GM19328 (cell line): ENCODE measurements around the gene RPL19.

Experiments
- ATAC-seq: cut with Tn5 transposase; IDR thresholded peaks from one replicate; pipeline ENCODE4 v1.9.1; 2021; ENCODE audit warnings: mild to moderate bottlenecking, moderate library complexity; ENCODE audit not compliant: unreplicated experiment

Gene RPL19

DNA sequence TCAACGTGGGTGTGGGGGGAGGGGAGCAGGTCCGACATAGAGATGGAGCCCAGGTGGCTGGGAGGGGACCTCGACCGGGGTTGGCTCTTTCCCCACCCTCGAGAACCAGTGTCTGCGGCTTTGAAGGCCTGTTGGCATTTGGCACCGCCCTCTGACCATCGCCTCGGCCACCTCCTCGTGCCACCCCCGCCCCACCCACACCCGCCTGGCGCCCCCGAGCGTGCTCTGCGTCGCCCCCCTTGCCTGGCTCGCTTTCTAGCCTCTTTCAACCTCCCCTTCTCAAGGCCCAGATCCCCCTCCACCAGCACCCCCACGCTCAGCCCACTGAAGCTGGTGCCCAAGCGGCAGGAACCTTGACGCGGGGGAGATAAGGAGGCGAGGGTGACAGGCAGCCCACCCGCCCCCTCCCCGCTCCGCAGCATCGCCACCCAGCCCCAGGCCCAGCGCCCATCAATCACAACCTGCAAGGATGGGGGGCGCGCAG lies 3.2 kb upstream of the RPL19 start:
- no peak for ATAC-seq

DNA sequence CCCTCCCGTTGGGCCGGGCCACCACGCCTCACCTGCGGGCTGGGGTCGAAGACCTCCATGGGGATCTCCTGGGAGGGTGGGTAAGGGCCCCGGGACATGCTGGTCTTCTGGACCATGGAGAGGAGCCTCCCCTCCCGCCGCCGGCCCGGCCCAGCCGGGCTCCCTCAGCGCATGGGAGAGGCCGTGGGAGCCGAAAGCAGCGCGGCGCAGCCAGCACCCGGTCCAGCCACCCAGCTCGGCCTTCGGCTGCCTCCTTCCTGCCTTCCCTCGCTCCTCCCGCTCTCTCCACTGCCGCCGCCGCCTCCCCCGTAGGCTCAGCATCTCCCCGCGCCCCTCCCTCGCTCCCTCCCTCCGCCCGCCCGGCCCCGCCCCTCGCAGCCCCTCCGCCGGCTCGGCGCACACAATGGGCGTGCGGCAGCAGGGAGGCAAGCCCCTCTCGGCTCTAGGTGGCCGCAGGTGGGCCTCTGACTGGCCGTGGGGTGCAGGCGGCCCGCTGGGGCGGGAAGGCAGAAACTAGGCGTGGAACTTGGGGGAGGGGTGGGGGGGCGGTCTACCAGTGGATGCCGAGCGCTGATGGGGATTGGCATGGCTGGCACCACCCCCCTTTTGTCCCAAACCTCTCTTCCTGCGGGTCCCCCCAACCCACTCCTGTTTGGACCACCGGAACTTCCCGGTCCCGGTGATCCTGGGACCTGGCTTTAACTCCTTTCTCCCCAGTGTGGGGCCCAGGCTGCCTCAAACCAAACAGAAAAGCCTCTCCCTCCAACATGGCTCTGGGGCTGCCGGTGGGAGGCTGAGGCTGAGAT lies 2.5 kb upstream of the RPL19 start, which contains the start of gene CACNB1:
Gene CACNB1, minus strand, starts transcription at position 290 of the 806 bp plus-strand sequence. Its CDS starts 174 bp downstream, at position 116.
- no peak for ATAC-seq

DNA sequence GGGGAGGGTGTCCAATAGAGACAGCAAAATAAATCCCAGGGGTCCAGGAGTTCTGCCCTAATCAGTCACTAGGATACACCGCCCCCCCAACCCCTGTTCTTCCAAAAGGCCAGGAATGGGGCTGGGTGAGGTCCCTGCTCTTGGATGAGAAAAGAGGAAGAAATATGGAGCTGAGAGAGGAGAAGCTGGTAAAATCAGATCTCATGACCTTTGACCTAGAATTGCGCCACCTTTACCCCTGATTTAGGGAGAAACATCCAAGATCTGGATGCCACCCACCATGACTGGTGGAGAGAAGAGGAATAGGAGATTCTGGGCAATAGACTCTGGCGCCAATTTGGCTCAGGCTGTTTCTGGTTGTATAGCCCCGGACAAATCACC lies 1.9 kb upstream of the RPL19 start:
- ATAC-seq = no peak

DNA sequence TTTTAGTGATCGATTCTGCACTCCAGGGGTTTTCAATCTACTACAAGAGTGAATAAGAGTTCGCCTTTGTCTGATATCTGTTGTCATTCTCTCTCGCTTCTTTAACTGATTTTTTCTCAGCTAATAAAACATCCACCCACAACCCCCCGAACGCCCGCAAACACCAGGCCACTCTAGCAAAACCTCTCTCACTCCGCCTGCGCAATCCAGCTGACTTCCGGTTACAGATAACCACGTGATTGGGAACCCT lies 338 bp upstream of the RPL19 start:
- ATAC-seq = peak; percentile 50

DNA sequence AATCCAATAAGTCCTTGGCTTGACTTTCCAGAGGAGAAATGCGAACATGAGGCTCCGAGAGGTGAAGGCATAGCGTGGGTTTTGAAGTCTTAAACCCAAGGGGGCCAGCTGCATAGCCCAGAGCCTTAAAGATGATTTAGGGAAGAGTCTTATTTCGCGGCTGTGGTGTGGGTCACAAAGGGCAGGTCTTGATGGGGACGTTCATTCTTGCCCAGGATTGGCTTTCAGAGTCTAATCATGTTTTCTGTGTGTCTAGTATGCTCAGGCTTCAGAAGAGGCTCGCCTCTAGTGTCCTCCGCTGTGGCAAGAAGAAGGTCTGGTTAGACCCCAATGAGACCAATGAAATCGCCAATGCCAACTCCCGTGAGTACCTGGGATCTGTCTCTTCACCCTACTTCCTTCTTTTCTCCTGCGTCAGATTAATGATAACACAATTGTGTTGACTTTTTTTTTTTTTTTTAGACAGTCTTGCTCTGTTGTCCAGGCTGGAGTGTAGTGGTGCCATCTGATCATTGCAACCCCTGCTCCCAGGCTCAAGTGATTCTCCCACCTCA lies 951 bp downstream of the RPL19 start:
- ATAC-seq = no peak

DNA sequence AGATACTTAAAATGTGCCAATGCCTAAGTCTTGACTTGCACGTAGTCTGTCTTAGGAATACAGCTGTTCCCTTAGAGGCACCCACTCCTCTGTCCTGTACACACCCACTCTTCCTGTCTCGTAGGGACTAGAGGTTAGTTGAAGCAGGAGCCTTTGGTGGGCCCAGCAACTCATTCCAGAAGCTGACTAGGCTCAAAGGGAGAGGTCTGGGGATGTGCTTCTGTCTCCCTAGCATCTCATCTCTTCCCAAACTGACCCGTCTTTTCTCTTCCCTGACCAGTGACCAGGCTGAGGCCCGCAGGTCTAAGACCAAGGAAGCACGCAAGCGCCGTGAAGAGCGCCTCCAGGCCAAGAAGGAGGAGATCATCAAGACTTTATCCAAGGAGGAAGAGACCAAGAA lies 4.2 kb downstream of the RPL19 start:
- ATAC-seq = no peak

DNA sequence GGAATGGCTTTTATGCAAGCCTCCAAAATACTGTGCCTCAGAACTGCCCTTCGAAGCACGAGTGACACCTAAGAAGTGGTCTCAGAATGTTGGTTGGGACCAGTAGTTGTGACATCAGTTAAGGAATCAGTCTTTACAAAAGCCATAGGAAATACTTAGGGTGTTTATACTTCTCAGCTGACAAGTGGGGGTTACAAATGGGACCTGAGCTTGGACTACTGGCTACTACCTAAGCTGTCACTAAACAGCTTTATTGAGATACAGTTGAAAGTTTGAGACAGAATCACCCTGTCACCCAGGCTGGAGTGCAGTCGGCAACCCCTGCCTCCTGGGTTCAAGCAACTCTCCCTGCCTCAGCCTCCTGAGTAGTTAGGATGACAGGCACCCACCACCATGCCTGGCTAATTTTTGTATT lies 5.0 kb downstream of the RPL19 start:
- ATAC-seq = no peak

DNA sequence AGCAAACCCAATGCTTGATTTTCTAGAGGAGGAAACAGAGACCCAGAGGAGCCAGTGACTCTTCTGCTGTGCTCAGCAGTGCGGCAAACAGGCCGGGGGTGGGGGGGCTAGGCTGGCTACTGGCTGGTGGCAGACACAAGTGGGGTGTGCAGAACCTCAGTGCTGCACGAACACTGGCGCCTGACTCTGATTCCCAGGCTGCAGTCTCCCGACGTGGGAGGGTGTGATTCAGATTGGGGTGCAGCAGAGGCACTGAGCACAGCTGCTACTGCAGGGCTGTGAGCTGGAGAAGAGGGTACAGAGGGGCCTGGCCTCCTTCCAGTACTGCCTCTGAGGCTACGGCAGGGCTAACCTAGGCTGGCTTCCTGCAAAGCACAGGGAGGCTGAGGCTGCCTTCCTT lies 8.1 kb downstream of the RPL19 start:
- ATAC-seq = no peak

DNA sequence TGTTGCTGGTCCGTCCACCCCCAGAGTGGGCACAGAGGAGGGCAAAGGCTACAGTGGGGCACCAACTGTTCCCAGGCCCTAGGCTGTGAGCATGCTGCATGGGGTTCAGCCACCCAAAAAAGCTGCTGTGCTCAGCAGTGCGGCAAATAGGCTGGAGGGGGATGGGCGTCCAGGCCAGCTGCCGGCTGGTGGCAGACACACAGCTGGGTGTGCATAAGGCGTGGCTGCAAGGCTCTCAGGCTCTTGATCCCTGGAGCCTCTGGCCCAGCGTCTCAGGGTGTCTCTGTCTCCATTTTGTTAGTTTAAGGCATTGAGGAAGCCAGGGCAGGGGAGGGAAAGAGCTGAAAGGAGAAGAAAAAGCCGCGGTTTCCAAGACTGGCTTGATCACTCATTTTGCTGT lies 8.8 kb downstream of the RPL19 start:
- no peak for ATAC-seq

DNA sequence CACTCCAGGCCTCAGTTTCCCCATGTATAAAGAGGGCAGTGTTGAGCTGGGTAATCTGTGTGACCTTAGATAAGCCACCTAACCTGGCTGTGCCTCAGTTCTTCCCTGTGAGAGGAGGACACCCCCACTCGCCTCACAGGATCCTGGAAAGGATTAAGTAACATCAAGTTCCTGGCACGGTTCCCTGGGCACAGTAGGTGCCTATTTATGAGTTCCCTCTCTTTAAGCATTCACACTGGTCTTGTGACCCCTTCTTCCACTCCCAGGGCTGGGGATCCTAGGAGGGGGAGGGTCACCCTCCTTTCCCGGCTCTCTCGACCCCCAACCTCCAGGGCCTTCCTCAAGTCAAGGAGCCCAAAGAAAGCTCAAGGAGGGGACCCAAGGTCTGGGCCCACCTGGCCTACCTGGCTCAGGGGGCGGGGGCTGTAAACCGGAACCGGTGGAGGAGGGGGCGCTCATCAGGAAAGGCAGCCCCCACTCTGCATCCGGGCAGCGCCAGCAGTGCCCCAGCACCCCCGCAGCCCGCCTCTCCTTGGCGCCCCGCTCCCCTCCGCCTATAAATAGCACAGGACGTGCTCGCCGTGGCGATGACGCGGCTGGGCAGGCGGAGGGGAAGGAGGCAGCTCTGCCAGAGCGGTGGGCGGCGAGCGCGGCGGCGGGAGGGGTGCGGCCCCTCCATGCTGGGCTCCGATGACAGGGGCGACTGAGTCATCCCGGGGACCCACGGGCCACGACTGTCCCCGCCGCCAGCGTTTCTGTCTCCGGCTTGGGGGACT lies 9.4 kb downstream of the RPL19 start:
- ATAC-seq = no peak

DNA sequence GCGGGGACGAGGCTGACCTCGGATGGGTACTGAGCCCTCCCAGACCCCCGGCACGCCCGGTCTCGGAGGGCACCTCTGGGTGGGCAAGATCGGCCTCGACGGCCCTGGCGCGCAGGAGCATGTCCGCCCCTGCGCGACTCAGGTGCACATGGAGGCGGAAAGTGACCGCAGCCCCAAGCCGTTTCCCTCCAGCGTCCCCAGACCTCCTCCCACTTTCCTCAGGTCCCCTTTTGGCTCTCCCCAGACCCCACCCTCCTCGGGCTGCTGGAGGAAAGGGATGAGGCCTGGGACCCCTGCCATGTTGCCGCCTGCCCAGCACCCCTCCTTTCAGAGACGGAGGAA lies 10.0 kb downstream of the RPL19 start:
- ATAC-seq = no peak

DNA sequence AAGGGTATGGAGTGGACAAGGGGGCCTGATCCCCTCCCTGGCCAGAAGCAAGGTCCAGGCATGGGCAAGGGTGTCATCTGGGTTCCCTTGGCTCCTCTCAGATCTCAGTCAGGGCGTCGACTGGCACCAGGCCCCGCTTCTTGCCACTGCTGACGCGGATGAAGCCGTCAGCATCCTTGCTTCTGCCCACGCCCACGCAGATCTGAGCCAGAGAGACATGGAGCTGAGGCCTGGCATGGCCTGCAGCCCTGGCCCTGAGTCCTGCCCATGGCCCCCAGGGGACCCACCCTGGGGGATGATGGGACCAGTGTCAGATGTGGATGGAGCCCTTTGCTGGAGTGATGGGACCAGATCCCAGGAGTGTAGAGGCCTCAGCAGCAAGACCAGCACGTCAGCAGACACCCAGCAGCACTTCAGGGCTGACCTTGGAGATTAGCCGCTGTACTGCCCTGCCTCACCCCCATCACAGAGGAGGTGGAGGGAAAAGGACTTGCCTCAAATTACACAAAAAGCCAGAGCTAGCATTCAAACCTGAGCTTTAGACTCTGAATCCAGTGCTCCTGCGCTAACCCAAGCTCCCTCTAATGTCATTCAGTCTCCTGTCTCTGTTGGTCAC lies 12.2 kb downstream of the RPL19 start:
- no peak for ATAC-seq

DNA sequence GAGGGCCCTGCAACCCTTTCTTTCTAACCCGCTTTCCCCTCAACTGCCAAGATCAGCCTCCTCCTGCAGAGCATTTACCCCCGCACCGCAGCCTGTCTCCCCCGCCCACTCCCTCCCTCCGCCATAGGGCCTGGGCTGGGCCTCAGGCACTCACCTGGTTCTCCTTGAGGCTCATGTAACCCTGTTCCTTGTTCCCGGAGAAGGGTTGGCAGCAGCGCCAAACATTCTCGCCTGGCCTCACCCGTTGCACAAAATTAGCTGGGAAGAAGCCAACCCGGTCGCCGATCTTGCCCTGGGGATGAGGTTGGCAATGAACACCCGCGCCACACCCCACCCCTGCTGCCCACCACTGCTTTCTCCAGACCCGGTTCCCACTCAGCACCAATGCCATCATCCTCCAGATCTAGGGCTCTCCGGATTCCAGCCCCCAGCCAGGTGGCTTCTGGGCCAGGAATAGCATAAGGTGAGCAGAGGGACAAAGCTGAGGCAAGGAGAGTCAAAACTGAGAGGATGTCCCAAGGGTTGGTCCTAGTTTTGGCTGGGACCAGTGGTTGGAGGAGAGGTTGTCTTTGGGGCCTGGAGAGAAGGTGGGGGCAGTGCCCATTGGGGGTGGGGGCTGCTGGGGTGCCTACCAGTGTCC lies 12.9 kb downstream of the RPL19 start:
- ATAC-seq = no peak

DNA sequence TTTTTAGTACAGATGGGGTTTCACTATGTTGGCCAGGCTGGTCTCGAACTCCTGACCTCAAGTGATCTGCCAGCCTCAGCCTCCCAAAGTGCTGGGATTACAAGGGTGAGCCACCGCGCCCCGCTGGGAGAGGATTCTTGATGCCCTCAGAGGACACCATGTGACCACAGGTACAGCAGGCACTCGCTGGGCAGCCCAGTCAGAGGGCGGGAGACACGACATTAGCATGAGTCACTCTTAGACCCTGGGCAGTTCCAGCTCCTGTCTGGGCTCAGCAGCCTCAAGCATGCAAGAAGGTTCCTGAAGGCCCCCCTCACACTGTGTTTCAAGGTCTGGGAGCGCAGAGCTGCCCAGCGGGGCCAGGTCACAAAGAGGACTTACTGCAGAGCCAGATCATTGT lies 13.8 kb downstream of the RPL19 start:
- ATAC-seq = no peak

DNA sequence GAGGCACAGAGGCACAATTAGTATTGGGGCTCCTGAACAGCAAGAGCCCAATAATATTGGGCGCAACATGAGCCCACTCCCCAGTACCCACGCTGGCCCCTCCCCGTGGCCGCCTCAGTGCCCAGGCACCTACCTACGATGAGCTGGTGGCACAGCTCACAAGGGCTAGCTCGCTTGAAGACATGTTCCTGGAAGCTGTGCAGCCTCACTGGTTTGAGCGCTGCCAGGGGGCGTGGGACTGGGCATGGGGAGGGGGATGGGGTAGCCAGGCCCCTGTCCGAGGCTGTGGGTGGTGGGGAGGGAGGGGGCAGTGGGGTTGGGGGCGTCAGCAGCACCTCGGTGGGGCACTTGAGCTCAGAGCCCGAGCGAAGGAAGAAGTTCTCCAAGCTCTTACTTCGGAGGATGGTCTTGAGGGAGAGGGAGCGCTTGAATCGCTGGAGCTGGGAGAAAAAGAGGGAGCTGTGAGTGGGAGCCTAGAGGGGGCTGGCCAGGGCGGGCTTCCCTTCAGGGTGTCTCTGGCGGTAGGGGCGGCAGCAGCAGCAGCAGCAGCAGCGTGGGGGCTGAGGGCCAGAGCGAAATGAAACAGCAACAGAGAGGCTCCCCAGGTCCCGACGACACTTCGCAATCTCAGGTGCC lies 17.8 kb downstream of the RPL19 start:
- no peak for ATAC-seq

DNA sequence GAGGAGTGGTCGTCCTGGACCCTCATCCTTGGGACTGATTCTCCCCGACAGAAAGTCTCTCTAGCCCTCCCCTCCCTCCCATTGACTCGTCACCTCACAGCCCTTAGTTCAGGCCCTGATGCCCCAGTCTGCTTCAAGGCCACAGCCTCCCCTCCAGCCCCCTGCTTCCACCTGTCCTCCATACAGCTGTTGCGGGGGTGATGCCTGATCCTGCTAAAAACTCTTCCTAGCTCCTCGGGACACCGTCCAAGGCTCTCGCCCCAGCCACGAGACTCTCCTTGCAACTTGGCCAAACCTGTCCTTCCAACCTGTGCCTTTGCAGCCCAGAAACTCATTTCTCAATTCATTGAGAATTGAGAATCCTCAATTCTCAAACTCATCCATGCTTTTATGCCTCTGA lies 18.8 kb downstream of the RPL19 start:
- no peak for ATAC-seq

DNA sequence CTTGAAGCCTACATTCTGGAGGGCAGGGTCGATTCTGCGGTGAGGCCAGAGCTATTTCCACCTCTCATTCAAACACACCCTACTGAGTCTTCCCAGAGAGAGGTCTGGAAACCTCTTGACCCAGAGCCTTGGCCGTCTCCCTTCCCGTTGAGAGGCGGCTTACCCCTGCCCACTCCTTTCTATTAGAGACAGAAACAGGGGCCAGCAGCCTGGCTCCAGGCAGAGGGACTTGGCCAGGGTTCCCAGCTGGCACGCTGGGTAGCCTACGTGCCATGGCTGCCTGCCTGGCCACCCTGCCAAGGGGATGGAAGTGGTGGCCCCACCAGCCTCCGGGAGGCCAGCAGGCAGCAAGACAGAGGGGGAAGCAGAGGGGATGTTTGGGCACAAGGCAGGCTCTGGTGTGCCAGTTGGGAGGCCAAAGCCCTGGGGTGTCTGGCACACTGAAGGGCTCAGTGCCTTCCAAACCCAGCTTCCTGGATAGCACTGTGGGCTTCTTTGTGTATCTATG lies 19.6 kb downstream of the RPL19 start:
- ATAC-seq = no peak

DNA sequence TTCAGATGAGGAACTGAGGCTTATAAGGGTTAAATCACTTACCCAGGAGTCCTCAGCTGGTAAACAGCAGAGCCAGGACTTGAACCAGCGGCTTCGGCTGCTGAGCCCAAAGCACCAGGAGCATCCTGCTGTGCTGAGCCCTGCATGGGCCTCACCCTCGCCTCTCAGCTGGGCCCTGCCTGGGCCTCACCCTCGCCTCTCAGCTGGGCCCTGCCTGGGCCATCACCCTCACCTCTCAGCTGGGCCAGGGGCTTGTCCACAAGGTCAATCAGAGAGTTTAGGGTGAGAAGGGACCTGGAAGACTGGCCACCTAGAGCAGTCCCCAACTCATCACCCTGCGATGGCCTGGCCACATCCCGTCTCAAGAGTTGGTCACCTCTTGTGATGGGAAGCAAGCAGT lies 21.5 kb downstream of the RPL19 start:
- ATAC-seq = no peak

DNA sequence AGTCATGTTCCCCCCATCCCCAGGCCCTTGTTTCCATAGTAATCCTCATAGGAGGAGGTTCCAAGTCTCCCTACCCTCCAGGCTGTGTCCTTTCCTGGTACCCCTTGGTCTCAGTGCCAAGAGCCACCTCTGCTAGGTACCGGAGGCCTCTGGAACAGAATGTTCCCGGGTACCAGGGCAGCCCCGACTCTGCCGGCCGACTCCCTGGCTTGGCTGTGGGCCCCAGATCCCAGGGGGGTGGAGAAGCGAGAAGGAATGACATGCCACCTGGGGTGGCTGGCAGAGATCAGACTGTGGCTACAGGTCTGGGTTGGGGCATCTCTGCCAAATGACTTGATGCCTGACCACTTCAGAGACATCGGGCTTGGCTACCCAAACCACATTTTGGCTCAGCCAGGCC lies 22.1 kb downstream of the RPL19 start:
- no peak for ATAC-seq
